Endothelial cell of coronary artery (primary cell): ENCODE results near the gene HEBP1. TPM values are rescaled to one million over a fixed set of nuclear protein-coding genes. Genes with fewer than 3 reads are reported as not detected.

Experiments
- total RNA-seq: library from RNA; depleted of rRNA; stranded (reverse); fragments of >200 nt; gene quantifications from 2 replicates; pipeline ENCODE4 v1.2.3, GENCODE V29; 2014

HEBP1 gene
- 15.7 and 20.3 TPM in 2 replicates for total RNA-seq

GRCh38 chr12:12999959-13000615, at the start of gene HEBP1:
Gene HEBP1, minus strand, starts transcription at chr12:13000265. Its CDS starts 151 bp downstream, at chr12:13000114.

GRCh38 chr12:13044002-13044905, 44.2 kb upstream of the HEBP1 start, which contains the start of gene FAM234B:
Gene FAM234B, plus strand, starts transcription at chr12:13044381. Its CDS starts 23 bp downstream, at chr12:13044404.

GRCh38 chr12:12952036-12952435, 48.0 kb downstream of the HEBP1 start, which contains the start of gene GPRC5D:
Gene GPRC5D, minus strand, starts transcription at chr12:12952170. Its CDS starts 1,786 bp downstream, at chr12:12950384.

Other genes starting within 250 kb of the HEBP1 start
- 3.0 and 6.4 TPM in 2 replicates for gene APOLD1, start 214.6 kb downstream of the HEBP1 start, total RNA-seq
- 59.3 and 75.1 TPM in 2 replicates for gene DDX47, start 186.9 kb downstream of the HEBP1 start, total RNA-seq
- gene GPRC5A, start 108.7 kb downstream of the HEBP1 start, total RNA-seq: 13.3 and 36.0 TPM in 2 replicates
- not detected in 2 replicates for gene GPRC5D, start 48.1 kb downstream of the HEBP1 start, total RNA-seq
- 4.8 and 6.7 TPM in 2 replicates for gene FAM234B, start 44.1 kb upstream of the HEBP1 start, total RNA-seq
- gene GSG1, start 103.4 kb upstream of the HEBP1 start, total RNA-seq: 0.09 TPM in 1 of 2 replicates, not detected in the other
- 77.0 and 119 TPM in 2 replicates for gene EMP1, start 196.5 kb upstream of the HEBP1 start, total RNA-seq